ENCODE data around the gene WNT3A. TPM values are rescaled to one million over a fixed set of nuclear protein-coding genes. Genes with fewer than 3 reads are reported as not detected.

The WNT3A gene
- total RNA-seq, 1 donor from 2014 or later = not detected

GRCh38 chr1:228064741-228065542, 58.1 kb downstream of the WNT3A start:
- intact Hi-C loops (cut with DNase I) = no loop called here
- Histone ChIP-seq H3K9me3 (no peaks in the 10 kb centered on the region), H3K27ac (no peak overlapping the region), H3K4me3 (no peak overlapping the region), H3K4me1 (peaks cover 12% of the 10 kb centered on the region), H3K27me3 (peaks cover 6% of the 10 kb centered on the region), H3K36me3 (no peaks in the 10 kb centered on the region)
- DNase-seq (ENCODE audit: extremely low spot score in 2 of 2) = no peak
- TF ChIP-seq POLR2A (IDR thresholded peaks at IDR 0.05) = no peak
- no peak for TF ChIP-seq POLR2AphosphoS5 (IDR thresholded peaks at IDR 0.05; ENCODE audit: insufficient read depth in 1 of 2, low read depth in 1 of 2)
- TF ChIP-seq CTCF (IDR thresholded peaks at IDR 0.05) = no peak

GRCh38 chr1:228065543-228066347, 58.9 kb downstream of the WNT3A start:
- intact Hi-C loops (cut with DNase I) = no loop called here
- peaks cover 4% of the 10 kb centered on the region for H3K27me3 ChIP-seq
- H3K4me3 ChIP-seq = no peak overlapping the region

GRCh38 chr1:228066416-228066815, 59.6 kb downstream of the WNT3A start:
- intact Hi-C loops (cut with DNase I) = no loop called here
- no peaks in the 10 kb centered on the region for H3K4me1 ChIP-seq
- no peak for TF ChIP-seq POLR2A (IDR thresholded peaks at IDR 0.05)
- no peak for TF ChIP-seq CTCF (IDR thresholded peaks at IDR 0.05)
- TF ChIP-seq POLR2AphosphoS5 (IDR thresholded peaks at IDR 0.05; ENCODE audit: insufficient read depth in 1 of 2, low read depth in 1 of 2) = no peak
- peaks cover 4% of the 10 kb centered on the region for H3K27me3 ChIP-seq
- no peak overlapping the region for H3K4me3 ChIP-seq
- DNase-seq (ENCODE audit: extremely low spot score in 2 of 2) = no peak
- H3K9me3 ChIP-seq = no peaks in the 10 kb centered on the region
- no peak overlapping the region for H3K27ac ChIP-seq
- no peaks in the 10 kb centered on the region for H3K36me3 ChIP-seq

More at GRCh38 chr1:228065543-228066347, 58.9 kb downstream of the WNT3A start:
- no peak for DNase-seq (ENCODE audit: extremely low spot score in 2 of 2)
- TF ChIP-seq CTCF (IDR thresholded peaks at IDR 0.05) (no peak), POLR2AphosphoS5 (IDR thresholded peaks at IDR 0.05; ENCODE audit: insufficient read depth in 1 of 2, low read depth in 1 of 2) (no peak), POLR2A (IDR thresholded peaks at IDR 0.05) (no peak)
- Histone ChIP-seq H3K27ac (no peak overlapping the region), H3K36me3 (no peaks in the 10 kb centered on the region), H3K4me1 (peaks cover 4% of the 10 kb centered on the region), H3K9me3 (no peaks in the 10 kb centered on the region)

- H3K4me3 ChIP-seq = no peak overlapping the region
- no peaks in the 10 kb centered on the region for H3K4me1 ChIP-seq
- H3K27me3 ChIP-seq = peaks cover 4% of the 10 kb centered on the region
- no peak overlapping the region for H3K27ac ChIP-seq
- no peak for DNase-seq (ENCODE audit: extremely low spot score in 2 of 2)
- H3K36me3 ChIP-seq = no peaks in the 10 kb centered on the region
- H3K9me3 ChIP-seq = no peaks in the 10 kb centered on the region
- intact Hi-C loops (cut with DNase I) = no loop called here
- TF ChIP-seq POLR2AphosphoS5 (IDR thresholded peaks at IDR 0.05; ENCODE audit: insufficient read depth in 1 of 2, low read depth in 1 of 2) (no peak), POLR2A (IDR thresholded peaks at IDR 0.05) (no peak), CTCF (IDR thresholded peaks at IDR 0.05) (no peak)
Measured at GRCh38 chr1:228066891-228067654, 60.3 kb downstream of the WNT3A start.

All from vagina (tissue), 2 donors.